LoVo (cell line): ENCODE data around the gene DUSP9.

Experiments
- DNase-seq: peaks from one replicate; pipeline ENCODE4 v3.0.0-alpha.2; 2016; ENCODE audit warnings: low spot score

The DUSP9 gene

DNA sequence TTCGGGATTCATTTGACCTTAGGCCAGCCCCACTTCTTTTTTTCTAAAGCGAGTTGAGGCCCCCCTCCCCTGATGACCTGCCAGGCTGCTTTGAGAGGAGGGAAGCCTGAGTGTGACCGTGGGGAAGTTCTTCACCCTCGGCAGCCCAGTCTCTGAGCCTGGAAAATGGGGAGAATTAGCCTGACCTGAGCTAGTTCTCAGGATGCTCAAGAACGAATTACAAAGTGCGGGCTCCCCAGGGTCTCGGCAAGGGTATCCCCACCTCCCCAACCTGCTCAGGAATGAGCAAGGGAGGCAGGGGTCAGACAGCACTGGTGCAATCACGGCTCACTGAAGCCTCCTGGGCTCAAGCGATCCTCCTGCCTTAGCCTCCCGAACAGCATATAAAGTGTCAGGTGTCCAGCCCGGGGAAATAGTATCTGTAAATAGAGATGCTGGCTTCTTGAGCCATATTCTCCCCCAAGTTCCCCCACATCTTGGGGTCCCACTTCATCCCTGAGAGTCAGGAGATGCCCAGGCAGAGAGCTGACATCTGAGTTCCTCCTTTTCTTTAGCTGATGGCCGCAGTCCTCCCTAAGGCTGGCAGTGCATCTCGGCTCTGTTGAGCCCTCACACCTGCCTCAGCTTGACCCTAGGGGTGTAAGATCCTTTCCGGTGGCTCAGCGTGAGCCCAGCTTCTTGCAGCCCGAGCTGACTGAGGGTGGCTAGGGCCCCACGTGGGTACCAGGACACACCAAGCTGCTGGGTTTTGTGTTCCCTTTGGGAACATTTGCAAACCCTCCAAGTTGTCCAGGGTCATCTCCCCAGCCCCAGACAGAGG, 1.6 kb downstream of the DUSP9 start:
- DNase-seq, result no peak

DNA sequence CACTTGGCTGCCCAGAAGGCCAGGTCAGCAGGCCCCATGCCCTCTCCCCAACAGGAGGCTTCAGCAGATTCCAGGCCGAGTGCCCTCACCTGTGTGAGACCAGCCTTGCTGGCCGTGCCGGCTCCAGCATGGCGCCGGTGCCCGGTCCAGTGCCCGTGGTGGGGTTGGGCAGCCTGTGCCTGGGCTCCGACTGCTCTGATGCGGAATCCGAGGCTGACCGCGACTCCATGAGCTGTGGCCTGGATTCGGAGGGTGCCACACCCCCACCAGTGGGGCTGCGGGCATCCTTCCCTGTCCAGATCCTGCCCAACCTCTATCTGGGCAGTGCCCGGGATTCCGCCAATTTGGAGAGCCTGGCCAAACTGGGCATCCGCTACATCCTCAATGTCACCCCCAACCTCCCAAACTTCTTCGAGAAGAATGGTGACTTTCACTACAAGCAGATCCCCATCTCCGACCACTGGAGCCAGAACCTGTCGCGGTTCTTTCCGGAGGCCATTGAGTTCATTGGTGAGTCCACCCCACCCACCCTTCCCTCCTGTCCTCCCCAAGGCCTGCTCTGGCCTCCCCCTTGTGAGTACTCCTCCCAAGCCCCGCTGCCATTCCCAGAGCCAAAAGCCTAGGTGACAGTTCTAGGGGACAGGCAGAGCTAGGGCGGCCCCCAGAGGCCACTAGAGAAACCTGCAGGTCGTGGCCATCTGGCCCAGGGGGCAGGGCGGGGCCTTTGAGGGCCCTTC, 2.3 kb downstream of the DUSP9 start:
- DNase-seq, result no peak

GRCh38 chrX:153649915-153650782, 3.1 kb downstream of the DUSP9 start:
- no peak for DNase-seq

DNA sequence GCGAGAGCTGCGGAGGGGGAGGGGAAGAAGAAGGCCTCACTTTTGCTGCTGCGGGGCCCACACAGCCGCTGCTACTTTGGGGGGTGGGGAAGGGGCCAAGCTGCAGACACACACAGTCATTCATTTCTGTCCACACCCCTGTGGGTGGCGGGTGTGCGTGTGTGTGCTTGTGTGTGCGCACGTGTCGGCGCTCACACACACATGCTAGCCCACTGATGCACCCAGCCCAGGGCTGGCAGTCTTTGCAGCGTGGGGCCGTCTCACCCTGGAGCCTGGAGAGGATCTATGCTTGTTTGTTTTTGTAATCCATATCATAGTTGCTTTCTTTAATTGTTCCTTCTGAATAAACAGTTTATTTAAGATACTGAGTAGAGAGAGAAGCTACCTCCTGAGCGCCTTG, 4.0 kb downstream of the DUSP9 start:
- no peak for DNase-seq

- DNase-seq, result no peak
Measured at GRCh38 chrX:153651540-153652079, 4.6 kb downstream of the DUSP9 start.

DNA sequence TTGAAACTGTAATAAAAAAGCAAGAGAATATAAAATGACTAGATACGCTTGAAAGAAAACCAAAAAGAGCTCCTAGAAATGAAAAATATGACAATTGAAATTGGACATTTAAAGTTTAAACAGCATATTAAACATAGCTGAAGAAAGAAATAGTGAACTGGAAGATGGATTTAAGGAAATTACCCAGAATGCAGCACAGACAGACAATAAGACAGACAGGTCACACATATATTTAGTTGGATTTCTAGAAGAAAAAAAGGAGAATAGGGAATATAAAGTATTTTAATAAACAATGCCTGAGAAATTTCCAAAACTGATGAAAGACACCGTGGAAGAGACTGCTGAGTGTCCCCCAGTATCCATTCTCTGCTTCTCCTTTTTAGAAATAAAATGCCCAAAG, 6.6 kb downstream of the DUSP9 start:
- DNase-seq, result no peak

- no peak for DNase-seq
Measured at GRCh38 chrX:153657161-153657560, 10.2 kb downstream of the DUSP9 start.

DNA sequence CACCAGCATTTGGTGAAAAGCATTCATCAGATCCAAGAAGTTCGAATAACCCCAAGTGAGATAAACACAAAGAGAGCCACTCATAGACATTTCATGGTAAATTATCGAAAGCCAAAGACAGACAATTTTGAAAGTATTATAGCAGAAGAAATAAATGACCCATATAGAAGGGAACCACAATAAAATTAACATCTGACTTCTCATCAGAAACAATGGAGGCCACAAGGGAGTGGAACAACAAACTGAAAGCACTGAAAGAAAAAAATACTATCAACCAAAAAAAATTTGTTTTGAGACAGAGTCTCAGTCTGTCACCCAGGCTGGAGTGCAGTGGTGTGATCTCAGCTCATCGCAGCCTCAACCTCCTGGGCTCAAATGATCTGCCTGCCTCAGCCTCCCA, 12.3 kb downstream of the DUSP9 start:
- DNase-seq, result no peak

DNA sequence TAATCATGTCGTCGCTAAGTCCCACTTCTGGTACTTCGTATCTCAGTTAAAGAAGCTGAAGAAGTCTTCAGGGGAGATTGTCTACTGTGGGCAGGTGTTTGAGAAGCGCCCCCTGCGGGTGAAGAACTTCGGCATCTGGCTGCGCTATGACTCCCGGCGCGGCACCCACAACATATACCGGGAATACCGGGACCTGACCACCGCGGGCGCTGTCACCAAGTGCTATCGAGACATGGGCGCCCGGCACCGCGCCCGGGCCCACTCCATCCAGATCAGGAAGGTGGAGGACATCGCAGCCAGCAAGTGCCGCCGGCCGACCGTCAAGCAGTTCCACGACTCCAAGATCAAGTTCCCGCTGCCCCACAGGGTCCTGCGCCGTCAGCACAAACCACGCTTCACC, 15.3 kb downstream of the DUSP9 start:
- DNase-seq, result peak; percentile 61

DNA sequence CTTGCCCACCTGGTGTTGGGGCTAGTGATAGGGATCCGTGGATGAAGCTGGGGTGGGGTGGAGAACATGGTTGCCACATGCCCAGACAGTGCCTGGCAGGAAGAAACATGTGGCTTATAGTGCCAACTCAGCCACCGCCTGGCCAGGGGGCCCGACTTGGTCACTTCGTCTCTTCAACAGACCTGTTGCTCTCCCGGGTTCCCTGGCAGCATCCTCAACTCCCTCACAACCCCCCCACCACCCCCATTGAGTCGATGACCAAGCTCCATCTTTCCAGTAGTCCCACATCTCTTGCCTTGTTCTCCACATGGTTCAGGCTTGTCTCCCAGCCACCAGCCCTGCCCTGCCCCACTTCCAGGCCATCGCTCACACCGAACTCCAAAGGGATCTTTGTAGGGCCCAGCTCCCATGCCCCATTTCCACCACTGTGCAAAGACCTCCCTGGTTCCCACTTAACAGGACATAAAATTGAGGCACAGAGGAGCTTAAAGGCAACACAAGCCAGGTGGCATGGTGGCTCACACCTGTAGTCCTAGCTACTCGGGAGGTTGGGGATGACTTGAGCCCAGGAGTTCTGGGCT, 18.8 kb downstream of the DUSP9 start:
- DNase-seq, result no peak

DNA sequence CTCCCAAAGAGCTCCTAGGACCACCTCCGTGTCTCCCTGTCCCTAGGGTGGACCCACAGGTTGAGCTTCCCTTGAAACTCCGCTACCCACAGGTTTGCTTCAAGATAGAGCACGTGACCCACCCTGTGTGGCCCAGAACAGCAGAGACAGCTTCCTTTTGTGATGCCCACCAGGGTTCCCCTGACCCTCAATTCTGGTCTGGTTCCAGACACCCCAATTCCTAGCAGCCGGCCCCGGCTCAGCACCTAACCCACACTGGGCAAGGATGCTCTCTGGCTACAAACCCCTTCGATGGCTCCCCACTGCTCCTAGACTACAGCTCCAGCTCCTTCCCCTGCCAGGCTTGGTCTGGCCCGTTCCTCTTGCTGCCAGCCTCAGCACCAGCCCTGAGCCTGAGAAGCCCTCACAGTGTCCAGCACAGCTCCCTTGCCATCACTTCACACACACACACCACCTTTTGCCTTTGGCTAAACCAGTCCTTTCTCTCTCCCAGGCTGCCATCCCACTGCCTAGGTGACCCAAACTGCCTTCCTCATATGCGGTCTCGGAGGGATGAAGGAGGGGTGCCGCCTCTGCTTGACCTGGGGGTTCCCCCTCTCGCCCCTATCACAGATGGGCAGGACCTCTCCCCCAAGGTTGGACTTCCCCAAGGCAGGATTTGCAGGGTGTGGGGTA, 20.4 kb downstream of the DUSP9 start:
- no peak for DNase-seq

DNA sequence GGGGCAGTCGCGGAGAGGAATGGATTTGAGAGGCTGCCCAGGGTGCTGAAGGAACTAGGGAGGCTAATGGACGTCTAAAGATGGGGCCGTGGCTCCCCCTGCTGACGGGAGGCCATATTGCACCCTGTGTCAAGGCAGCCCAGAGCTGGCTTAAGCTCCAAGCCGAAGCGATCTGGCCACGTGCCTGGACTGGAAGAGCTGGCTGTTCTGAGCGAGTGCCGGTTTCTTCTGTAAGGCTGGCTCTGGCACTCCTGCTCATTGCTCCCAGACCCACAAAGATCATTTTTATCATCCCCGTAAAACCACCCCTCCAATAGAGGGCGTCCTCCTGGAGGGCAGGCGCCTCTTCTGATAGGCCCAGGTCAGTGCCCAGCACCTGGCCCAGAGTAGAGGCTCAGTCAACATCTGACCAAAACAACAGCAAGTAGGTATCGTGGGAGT, 21.0 kb downstream of the DUSP9 start:
- DNase-seq, result peak; percentile 69

- DNase-seq, result no peak
Measured at GRCh38 chrX:153668423-153669173, 21.6 kb downstream of the DUSP9 start.

DNA sequence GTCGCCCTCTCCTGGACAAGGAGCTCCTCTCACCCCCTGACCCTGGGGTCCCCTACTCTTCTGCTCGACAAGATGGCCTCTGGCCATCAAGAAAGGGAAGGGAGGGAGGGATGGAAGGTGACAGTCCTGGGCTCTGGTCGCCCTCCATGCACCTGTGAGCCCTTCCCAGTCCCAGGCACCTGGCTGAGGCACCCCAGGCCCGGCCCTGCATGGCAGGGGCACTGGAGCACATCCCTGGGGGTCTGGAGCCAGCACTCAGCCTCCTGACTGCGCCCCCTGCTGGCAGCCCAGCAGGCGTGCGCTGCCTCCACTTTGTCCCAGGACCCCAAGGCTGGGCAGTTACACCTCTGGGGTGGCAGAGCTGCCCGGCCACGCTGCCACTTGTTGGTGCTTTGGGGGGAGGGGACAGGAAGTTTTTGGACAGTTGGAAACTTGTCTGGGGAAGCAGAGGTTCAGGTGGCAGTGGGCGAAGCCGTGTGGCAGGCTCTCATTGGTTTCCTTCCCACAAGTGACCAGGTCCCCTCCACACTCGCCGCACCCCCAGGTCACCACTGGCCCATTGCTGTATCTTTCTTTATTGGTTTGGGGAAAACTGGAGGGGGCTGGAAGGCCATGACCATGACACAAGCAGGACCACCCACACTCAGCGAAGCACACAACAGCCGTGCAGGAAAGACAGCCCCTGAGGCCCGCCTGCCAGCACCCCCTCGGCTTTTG, 22.3 kb downstream of the DUSP9 start:
- DNase-seq, result no peak

DNA sequence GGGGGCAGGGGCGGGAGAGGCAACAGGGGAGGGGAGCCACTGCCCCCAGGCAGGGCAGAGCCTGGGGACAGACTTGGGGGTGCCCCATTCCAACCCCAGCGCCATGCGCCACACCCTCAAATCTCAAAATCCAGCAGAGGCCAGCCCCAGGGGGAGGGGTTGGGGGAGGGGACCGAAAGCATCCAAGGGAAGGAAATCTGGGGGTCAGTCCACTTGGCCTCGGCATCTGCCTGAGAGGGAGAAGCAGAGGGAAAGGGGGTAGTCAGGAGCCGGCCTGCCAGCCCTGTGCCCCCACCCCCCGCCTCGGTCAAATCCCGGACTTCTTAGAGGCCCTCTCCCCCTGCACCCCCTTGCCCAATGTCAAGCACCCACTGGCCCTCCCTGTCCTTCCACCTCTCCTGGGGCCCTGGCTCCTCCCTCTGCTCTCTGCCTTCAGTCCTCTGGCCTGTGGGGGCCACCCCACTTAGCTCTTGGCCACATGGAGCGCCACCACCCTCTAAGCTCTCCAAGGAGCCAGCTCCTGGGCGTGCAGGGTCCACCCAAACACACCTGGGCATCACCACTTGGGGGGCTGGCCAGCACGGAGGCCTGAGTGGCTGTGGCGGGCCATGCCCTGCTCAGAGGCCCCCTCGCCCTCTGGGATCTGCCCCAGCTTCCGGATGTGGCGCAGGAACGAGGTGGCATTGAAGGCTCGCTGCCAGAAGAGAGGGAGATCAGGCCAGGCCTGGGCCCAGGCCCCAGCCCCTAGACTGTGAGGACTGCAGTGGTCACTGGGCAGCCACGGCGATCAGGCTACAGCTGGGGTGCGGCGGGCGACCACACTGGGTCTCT, 23.1 kb downstream of the DUSP9 start:
- no peak for DNase-seq

DNA sequence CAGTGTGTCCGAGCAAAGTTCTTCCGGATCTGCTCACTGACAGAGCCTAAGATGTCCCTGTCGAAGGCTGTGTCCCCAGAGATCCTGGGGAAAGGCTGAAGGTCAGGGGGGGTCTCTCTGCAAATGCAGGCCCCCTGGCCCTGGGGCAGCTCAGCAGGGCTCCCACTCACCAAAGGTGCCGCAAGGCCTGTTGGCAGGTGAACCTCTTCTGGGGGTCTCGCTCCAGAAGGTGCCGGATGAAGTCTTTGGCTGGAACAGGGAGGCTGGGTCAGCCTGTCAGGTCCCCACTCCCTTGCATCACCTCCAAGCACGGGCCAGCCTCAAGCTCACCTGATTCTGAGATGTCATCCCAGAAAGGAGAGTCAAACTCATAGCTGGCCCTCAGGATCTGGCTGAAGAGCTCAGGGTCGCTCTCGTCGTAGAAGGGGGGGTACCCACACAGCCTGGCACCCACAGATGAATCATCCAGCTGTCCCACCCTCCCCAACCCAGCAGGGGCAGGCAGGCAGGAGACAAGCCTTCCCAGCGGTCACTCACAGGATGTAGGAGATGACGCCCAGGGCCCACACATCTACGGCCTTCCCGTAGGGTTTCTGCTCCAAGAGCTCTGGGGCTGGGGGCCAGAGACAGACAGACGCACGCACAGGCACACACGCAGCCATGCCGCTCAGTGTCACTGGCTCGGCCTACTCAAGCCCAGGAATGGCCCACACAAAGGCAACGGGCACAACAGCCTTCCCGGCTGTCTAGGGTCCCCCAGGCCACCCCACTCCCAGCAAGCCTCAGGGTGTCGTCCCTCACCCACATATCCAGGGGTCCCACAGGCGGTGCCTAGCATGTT, 24.0 kb downstream of the DUSP9 start:
- no peak for DNase-seq

DNA sequence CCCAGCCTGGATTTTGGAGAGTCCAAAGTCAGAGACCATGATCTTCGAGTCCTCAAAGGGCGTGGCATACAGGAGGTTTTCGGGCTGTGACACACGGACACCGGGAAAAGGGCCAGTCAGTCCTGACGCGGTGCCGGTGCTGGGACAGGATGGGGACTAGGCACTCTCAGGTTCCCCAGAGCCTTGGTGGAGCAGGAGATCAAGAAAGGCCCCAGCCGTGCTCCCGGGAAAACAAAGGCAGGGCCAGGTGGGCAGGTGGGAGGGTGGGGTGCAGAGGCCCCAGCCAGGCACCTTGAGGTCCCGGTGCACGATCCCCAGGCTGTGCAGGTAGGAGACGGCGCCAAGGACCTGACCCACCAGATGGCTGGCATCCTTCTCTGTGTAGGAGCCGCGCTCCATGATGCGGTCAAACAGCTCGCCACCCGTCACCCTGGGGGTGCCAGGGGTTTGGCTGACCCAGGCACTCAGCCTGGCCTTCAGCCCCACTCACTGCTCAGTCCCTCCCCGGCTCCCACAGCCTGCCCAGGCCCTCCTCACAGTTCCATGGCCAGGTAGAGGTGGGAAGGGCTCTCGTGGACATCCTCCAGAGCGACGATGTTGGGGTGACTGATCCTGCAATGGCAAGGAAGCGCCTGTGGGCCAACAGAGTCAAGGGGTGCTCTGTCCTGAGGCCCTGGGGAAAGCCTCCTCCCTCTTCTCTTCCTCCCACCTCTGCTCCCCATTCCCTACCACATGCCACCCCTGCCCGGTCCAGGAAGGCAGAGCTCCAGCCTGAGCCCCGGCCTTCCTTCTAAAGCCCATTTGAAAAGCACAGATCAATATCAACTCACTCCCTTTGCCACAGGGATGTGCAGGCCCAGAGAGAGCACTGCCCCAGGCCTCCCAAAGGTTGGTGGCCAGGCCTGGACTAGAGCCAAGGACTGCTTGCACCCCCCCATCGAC, 24.9 kb downstream of the DUSP9 start:
- no peak for DNase-seq
